Stimulated activated CD8-positive, alpha-beta memory T cell treated with anti-CD3 and anti-CD28 coated beads, Interleukin-15, amount 100 ng/mL, for 48 hours (primary cell): ENCODE measurements around the gene DCAF12.
"Not testable (repeated sequence)": the region's sequence is repeated elsewhere in the genome, so short reads cannot be mapped to it uniquely, and the experiment has no call there.

ENCODE experiments used
- DNase-seq, 2 donors: peaks; one replicate each; pipeline ENCODE4 v3.0.0-alpha.2; 2020; ENCODE audit warnings: low read depth in 2 of 2

Gene DCAF12

DNA sequence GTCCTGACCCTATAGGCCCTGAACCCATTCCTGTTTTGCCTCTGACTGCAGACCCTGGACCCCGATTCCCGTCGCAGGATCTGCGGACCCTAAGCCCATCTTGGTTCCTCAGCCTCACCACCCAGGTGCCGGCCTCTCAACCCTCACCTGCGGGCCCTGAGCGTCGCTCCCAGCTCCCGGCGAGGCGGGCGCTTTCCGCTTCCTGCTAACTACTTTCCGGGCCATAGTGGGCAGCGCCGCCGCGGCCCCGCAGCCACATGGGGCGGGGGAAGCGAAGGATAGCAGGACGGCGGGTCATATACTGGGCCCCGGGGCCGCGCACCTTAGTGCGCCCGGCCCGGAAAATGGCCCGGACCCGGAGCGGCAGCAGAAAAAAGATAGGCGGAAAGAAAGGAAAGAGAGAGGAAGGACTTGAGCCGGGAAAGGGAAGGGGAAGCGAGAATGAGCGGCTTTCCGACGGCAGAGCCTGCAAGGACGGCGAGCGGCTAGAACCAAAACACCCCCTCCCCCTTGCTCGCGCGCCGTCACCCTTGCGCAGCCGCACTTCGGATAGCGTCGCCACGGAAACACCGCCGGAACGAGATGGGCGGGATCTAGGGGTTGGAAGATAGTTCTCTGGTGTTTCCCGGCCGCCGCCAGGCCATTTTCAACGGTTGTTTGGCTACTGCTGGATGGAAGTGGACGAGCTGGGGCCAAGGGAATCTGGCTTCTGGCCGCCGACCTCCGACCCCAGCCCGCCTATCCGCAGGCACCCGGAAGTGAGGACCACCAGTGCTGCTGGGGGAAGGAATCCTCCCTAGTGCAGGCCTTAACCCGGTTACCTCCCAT, at the start of gene DCAF12:
Gene DCAF12, minus strand, starts transcription at position 492 of the 828 bp plus-strand sequence. Its CDS starts 267 bp downstream, at position 225.
- DNase-seq, result peak; percentile 81 to 85

DNA sequence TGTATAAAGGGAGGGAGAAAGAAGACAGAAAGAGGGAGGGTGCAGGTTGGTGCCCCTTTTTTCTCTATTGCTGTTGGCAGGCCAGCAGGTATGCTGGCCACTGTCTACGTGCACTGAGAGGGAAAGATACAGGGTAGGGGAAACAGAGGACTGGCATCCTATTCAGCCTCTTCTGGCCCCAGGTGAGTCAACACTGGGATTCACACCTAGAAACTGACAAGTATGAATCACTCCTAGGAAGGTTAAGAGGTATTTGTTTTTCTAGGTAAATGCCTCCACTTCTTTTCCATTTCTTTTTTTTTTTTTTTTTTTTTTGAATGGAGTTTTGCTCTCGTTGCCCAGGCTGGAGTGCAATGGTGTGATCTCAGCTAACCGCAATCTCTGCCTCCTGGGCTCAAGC, 49.6 kb upstream of the DCAF12 start:
- DNase-seq, result no peak

DNA sequence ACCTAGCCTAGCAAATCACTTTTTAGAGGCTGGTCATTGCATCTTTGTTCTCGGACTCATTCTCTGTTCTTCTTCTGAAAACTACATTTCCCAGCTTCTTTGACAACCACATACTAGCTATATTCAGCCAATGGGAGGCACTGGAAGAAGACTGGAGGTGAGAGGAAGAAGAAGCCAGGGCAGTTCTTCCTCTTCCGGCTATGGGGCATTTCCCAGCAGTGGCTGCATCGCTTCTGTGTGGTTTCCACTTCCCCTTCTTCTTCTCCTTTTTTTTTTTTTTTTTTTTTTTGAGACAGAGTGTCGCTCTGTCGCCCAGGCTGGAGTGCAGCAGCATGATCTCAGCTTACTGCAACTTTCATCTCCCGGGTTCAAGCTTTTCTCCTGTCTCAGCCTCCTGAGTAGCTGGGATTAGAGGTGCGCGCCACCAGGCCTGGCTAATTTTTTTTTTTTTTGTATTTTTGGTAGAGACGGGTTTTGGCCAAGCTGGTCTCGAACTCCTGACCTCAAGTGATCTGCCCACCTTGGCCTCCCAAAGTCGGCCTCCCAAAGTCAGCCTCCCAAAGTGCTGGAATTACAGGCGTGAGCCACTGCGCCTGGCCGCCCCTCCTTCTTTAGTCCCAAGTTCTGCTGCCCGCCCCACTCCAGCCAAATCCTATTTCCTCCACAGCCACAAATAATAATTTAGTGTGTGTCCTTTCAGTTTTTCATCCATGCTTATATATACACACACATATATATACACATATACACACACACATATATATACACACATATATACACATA, 45.4 kb upstream of the DCAF12 start:
- peak; percentile 10 to 15 for DNase-seq

DNA sequence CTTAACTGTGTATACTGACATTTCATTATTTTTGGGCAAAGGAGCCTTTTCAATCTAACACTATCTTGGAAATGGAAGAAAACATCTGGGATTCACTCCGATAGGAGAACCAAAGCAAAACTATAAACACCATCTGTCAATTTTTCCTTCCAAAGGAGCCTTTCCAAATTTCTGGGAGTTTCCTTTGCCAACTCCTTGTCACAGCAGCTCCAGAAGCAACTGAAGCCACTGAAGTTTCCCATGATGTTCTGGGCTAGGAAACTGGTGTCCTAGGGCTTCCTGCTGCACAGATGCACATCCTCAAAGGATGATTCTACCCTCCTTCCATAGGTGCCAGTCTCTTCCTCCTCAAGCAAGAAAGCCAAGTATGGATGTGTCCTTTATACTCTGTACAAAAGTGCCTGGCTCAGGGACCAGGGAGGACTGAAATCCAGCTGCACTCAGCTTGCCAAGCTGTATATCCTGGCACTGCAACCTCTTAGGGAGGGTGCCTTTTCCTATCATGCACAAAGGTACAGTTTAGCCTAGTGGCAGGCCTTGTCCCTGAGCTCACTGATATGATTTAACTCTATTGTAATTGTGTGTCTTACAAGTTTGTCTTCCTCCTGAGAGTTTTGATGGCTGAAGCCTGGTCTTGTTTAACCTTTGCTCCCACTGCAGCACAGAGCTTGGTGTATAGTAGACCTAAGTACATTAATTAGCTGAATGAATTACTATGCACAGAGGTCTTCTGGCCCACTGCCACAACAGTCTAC, 43.9 kb upstream of the DCAF12 start:
- DNase-seq, result no peak

DNA sequence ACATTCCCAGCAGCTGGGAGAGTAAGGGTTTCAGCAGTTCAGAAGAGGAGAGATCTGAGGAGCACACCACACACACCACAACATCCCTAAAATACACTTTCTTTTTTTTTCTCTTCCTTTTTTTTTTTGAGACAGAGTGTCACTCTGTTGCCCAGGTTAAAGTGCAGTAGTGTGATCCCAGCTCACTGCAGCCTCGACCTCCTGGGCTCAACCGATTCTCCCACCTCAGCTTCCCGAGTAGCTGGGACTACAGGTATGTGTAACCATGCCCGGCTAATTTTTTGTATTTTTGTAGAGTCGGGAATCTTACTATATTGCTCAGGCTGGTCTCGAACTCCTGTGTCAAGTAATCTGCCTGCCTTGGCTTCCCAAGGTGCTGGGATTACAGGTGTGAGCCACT, 42.6 kb upstream of the DCAF12 start:
- DNase-seq, result no peak

DNA sequence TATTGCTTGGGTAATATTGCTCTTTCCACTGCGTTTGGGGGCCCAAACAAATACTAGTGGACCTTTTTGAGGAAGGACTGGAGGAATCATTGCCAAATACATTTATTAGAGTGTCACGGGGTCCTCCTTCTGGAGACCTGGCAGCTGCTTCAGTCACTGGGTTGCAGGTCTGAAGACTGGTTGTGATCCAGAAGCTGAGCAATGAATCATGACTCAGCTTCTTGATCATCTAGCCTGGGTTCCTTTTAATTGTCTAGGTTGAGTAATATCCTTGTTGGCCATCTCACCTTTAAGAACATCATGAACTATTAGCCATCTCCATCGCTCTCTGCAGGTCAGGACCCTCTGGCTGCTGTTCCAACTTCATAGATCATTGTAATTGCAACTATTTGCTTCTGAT, 36.9 kb upstream of the DCAF12 start:
- no peak for DNase-seq

DNA sequence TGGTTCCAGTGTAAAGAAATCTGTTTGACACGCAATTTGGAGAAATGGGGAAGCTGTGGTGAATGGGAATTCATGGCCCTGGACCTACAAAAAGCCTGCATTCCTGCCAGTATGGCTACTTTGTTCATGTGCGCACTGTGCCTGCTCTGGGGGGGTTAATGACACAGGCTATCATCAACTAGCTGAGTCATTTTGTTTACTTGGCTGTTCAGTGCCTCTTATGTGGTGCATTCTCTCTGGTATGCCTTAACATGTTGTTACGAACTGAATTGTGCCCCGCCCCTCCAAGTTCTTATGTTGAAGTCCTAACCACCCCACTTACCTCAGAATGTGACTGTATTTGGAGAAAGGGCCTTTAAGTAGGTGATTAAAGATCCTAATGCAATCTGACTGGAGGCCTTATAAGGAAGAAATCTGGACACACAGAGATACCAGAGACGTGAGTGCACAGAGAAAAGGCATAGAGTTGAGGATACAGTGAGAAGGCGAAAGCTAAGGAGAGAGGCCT, 31.9 kb upstream of the DCAF12 start:
- no peak for DNase-seq

DNA sequence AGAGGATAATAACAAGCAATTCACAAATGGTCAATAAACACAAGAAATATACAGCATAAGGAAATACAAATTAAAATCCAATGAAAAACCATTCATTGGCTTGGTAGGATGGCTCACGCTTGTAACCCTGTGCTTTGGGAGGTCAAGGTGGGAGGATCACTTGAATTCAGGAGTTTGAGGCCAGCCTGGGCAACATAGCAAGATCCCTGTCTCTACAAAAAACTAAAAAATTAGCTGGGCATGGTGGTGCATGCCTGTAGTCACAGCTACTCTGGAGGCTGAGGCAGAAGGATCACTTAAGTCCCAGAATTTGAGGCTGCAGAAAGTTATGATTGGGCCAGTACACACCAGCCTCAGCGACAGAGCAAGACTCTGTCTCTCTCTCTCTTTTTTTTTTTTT, 31.4 kb upstream of the DCAF12 start:
- no peak for DNase-seq

DNA sequence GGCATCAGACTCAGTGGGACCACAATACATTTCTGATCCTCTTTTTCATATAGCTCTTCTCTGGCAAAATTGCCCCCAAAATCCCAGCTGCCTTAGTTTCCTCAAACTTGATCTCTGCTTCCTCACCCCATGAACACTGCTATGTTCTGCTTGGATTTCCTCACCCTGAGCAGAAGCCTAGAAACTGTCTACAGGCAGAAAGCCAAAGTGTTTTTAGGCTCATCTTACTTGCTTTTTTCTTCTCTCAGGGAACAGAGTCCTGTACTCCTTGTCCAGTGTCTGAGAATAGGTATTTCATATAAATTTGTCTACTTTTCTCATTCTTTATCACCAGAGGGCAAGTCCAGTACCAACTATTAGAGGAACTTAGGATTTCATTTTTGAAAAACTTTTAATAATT, 30.8 kb upstream of the DCAF12 start:
- DNase-seq, result no peak

DNA sequence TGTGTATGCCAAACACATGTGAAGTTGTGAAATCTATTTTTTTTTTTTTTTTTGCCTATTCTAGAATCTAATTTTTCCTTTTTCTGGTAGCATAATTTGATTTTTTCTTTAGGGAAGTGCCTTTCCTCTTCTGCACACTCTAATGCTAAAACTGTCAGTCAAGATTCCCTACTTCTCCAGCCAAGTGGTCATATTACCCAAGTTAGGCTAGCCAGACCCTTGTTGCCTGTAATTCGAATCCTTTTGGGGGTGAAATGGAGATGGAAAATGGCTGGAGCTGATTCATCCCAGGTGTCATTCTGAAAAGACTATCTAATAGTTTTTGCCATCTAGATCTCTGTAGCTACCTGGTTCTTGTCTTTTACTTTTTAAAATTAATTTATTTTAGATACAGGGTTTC, 27.6 kb upstream of the DCAF12 start:
- no peak for DNase-seq

DNA sequence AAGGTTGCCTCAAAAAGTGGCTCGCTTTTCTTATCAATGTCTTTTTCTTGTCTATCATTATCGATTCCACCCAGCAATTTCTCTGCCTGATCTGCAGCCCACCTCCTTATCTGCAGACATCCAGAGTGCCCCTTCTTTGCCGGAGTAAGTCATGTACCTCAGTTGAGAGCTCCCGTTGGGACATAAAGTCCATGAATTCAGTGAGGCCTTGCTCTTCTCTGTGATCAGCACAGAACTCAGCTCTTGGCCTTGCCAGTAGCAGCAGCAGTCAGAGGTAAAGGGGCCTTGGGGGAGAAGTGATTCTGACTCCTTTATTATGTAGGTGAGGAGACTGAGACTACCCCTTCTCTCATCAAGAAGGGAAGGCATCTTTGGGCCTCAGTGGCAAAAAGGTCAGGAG, 24.9 kb upstream of the DCAF12 start:
- no peak for DNase-seq

DNA sequence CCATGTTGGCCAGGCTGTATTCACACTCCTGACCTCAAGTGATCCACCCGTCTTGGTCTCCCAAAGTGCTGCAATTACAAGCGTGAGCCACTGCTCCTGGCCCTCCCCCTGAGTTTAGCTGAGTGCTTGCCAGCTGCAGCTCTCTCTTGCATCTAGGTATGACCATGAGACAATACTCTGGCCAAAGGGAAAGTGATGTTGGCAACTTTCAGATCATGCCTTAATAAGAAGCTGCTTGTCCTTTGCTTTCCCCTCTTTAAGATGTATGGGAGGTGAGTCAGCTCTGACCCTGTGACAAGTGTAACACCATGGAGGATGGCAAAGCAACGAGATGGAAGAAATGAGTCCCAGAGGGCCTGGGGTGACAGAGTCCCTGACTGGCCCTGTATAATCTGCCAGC, 18.7 kb upstream of the DCAF12 start:
- no peak for DNase-seq

DNA sequence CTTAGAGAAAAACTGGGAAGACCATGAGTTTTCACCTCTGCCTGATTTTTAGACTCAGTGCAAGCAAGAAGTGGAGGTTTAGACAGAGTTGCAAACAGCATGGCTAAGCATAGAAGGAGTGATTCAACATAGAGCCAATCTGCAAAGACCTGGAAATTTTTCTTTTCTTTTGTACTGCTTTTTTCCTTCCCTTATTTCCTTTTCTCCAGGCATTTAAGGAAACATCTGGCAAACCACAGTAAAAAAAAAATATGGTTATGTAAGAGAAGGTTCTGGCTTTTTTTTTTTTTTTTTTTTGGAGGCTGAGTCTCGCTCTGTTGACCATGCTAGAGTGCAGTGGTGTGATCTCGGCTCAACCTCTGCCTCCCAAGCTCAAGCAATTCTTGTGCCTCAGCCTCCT, 16.6 kb upstream of the DCAF12 start:
- DNase-seq, result no peak

DNA sequence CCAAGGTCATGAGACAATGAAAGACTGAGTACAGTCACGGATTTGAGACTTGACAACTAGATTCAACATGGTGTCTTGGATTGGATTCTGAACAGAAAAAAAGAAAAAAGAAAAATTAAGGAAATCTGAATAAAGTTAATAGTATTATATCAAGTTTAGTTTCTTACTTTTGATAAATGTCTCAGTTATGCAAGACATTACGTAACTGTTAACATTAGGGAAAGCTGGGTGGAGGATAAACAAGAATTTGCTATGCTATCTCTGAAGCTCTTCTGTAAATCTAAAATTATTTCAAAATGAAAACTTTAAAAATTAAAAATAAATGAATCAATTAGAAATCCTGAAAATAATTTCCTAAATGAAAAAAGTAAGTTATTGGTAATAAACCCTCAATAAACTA, 14.4 kb upstream of the DCAF12 start:
- no peak for DNase-seq

DNA sequence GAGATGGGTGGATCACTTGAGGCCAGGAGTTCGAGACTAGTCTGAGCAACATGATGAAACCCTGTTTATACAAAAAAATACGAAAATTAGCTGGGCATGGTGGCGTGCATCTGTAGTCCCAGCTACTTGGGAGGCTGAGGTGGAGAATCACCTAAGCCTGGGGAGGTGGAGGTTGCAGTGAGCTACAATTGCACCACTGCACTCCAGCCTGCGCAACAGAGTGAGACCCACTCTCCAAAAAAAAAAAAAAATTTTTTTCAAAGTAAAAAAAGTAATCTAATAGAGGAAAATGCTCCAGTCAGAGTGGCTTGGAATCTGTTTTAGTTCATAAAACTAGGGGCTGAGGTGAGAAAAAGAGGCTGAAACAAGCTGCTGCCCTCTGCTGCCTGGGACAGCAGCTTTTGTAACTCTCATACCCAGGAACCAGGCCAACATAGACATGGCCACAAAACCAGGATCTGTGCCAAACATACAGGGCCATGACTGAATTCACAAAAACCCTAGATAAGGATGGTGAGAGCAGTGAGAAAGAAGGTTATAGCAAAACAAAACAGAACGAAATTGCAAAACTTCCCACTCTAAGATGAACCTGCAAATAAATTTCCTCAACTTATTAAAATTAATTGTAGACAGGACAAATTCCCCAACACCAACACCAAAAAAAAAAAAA, 13.1 kb upstream of the DCAF12 start:
- no peak for DNase-seq

DNA sequence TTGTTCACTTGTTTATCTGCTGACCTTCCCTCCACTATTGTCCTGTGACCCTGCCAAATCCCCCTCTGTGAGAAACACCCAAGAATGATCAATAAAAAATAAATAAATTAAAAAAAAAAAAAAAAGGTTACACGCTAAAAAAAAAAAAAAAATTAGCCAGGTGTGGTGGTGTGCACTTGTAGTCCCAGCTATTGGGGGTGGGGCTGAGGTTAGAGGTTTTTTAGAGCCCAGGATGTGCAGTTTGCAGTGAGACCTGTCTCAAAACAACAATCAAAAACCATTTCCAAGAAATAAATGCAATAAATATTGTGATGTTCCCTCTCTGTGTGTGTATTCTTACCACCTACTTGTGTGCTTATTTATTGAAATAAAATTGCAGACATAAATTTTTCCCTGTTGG, 12.1 kb upstream of the DCAF12 start:
- DNase-seq, result not testable (repeated sequence)

DNA sequence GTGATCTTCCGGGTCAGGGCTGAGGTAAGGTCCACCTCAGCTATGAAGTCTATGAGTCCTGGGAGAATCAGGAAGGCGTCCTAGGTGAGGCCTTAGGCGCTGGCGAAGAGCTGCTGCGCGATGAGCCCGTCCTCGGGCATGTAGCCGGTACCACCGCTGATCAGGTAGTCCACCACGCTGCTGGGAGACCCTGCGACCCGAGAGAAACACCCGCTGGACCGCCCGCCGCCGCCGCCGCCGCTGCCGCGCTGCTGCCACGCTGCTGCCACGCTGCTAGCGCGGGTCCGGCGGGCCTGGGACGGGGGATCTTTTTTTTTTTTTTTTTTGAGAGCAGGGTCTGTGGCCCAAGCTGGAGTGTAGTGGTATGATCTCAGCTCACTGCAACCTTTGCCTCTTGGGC, 8.0 kb upstream of the DCAF12 start:
- no peak for DNase-seq

DNA sequence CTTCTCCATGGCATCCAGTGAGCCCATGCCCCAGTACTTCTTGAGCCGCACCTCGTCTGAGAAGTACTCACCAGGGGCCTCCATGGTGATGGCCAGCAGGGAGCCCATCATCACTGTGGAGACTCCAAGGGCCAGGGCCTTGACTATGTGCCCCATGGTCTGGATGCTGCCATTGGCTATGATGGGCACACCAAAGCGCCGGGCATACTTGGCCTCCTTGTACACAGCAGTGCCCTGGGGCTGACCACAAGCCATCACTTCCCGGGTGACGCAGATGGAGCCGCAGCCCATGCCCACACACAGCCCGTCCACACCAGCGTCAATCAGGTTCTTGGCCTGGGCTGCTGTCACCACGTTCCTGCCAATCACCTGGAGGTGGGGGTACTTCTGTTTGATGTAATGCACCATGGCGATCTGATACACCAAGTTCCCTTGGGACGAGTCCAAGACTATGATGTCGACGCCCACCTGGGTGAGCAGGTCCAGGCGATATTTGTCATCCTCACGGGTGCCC, 7.0 kb upstream of the DCAF12 start:
- DNase-seq, result no peak

DNA sequence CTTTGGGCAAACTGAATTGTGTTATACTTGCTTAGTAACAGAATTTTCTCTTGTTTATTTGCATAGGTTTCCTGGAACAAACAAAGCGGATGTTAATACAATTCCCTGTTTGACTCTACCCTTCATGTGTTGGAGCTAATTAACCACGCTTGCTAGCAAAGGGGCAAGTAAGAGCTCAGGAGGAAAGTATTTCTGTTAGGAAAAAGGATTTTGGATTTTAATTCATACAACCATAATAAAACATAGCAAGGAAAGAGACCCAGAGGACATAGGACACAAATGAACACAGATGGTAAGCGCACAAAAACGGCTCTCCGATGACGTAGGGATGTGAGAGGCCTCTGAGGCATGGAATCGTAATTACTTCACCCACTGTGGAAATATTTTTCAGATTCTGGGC, 5.1 kb upstream of the DCAF12 start:
- no peak for DNase-seq

DNA sequence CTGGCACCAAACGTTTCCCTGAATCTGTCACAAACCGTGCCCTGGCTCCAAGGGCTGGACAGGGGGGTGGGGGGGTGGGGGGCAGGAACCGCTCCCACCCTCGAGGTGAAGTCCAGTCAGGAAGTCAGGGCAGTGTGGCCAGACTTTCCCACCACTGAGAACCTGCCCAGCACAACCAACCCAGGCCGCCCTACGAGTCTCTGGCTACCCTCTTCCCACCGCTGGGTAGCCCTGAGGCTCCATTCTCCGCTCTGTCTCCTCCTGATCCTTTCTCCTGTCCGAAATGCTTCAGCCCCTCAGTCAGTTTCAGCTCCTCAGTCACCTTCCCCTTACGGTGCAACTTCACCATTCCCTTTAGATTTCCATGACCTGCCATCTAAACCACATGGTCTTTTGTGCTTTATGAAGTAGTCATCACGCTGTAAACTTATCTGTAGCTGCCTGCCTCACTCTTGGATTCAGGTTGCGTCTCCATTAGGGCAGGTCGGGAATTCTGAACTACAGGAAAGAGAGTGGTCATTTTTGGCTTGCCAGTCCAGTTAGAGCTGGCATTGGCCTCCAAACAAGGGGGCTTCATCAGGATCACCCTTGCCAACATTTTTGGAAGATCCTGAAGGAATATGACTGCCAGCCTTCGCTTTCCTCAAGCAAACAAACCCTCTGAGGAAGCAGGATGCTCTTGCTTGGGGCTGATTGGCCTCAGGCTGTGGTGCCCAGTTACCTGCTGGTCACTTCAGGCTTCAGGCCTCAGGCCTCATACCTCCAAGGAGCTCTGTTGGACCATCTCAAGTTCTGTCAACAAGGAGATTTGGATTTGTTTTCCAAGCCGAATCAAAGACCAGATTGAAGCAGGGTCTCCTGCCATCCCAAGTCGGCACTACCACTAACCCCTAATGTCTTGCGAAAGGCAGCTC, 794 bp upstream of the DCAF12 start:
- DNase-seq, result no peak
